Testis (tissue), 2 donors: ENCODE results near the gene RPP30.

Experiments
- POLR2A ChIP-seq: fragments of 450-650 bp; IDR thresholded peaks from one replicate; pipeline ENCODE4 v1.6.1; 2017; ENCODE audit warnings: antibody characterized with exemption, mild to moderate bottlenecking, moderate library complexity
- TF ChIP-seq, protein P1 (sequence below), 3 experiments: fragments of 450-650 bp in 2 of 3; fragments of 200-600 bp in 1 of 3; sonication (generic) in 1 of 3; IDR thresholded peaks; one replicate each; pipeline ENCODE4 v1.5.1; 2016 to 2019; ENCODE audit warnings: antibody characterized with exemption in 3 of 3, mild to moderate bottlenecking in 2 of 3, moderate library complexity in 1 of 3

DNA sequence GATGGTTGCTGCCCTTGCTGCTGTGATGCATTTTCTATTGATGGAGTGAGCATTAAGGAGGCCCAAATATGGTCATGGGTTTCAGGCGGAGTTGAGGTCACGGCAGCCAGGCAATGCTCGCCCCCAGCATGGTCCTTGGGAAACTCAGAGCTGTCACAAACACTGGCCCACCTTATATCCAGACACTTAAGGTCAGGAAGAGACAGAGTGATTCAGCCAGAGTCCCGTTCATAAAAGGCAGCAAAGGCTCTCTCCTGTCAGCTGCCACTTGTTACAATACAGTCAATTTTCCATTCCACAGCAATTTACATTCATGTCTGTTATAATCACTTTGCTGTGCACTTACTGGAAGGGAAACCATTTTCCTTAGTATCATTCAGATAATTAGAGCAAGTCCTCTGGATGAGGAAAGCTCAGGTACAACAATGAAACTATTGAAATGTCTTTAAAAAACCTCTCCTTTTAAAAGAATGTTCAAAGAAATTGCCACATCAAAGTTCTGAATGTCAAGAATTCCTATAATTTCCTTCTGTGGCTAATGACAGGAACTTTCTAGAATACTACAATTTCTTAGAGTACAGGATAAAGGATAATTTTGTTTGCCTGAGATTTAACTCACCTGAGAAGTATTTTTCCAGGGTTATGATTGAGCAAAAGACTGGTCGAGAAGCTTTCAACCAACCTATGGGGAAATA lies 64.0 kb downstream of the RPP30 start:
- TF ChIP-seq, protein P1, sequence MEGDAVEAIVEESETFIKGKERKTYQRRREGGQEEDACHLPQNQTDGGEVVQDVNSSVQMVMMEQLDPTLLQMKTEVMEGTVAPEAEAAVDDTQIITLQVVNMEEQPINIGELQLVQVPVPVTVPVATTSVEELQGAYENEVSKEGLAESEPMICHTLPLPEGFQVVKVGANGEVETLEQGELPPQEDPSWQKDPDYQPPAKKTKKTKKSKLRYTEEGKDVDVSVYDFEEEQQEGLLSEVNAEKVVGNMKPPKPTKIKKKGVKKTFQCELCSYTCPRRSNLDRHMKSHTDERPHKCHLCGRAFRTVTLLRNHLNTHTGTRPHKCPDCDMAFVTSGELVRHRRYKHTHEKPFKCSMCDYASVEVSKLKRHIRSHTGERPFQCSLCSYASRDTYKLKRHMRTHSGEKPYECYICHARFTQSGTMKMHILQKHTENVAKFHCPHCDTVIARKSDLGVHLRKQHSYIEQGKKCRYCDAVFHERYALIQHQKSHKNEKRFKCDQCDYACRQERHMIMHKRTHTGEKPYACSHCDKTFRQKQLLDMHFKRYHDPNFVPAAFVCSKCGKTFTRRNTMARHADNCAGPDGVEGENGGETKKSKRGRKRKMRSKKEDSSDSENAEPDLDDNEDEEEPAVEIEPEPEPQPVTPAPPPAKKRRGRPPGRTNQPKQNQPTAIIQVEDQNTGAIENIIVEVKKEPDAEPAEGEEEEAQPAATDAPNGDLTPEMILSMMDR (IDR thresholded peaks at IDR 0.05), result no peak
- TF ChIP-seq POLR2A, result no peak
